ENCODE data around the gene OSCP1.

The OSCP1 gene

DNA sequence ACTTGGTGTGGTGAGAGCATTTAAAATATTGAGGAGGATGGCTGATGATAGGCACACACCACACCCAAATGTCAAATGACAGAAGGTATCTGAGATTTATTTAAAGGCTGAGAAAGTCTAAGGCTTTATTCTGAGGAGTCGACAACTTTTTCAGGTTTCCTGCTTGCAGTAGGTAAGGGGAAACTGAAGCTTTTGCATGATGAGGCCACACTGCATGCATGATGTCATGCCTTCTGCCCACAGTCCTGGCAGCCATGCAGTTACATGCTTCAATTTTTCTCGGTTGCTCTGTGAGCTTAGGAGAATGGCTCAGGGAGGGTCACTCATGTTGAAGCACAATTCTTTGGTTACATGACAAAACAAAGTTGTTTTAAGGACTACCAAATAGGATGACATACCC is 7.0 kb downstream of the OSCP1 start:
- no peak overlapping the region for H3K27ac ChIP-seq
- ChIA-PET POLR2A (ENCODE audit: low non-redundant PET) (no interaction called here), CTCF (no interaction called here)
- TF ChIP-seq, protein P1, sequence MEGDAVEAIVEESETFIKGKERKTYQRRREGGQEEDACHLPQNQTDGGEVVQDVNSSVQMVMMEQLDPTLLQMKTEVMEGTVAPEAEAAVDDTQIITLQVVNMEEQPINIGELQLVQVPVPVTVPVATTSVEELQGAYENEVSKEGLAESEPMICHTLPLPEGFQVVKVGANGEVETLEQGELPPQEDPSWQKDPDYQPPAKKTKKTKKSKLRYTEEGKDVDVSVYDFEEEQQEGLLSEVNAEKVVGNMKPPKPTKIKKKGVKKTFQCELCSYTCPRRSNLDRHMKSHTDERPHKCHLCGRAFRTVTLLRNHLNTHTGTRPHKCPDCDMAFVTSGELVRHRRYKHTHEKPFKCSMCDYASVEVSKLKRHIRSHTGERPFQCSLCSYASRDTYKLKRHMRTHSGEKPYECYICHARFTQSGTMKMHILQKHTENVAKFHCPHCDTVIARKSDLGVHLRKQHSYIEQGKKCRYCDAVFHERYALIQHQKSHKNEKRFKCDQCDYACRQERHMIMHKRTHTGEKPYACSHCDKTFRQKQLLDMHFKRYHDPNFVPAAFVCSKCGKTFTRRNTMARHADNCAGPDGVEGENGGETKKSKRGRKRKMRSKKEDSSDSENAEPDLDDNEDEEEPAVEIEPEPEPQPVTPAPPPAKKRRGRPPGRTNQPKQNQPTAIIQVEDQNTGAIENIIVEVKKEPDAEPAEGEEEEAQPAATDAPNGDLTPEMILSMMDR (conservative IDR thresholded peaks at IDR 0.05; ENCODE audit: low read depth) = no peak
- no peak for DNase-seq (ENCODE audit: low spot score)

DNA sequence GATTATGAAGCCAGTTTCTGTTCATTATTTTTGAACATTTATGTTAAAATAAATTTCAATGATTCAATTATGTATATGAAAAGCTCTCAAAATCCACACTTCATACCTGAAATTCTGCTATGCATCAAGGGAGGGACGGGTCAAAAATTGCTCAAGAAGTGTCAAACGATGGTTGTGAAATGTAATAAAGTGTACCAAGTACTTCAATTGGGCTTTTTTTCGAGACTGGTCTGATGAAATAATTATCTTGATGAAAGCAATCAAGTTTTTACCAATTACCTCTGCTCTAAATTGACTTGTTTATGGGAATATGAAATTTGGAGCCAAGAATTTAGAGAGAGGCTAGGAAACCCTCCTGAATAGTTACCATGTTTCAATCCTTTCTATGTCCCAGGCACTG is 7.9 kb downstream of the OSCP1 start:
- TF ChIP-seq, protein P1 (conservative IDR thresholded peaks at IDR 0.05; ENCODE audit: low read depth) = no peak
- CTCF ChIA-PET = interaction anchor here (0.7 kb wide), 1 partner anchor 100 kb away, joined by 3 read pairs; no protein-coding TSS in a partner anchor
- POLR2A ChIA-PET (ENCODE audit: low non-redundant PET) = no interaction called here

DNA sequence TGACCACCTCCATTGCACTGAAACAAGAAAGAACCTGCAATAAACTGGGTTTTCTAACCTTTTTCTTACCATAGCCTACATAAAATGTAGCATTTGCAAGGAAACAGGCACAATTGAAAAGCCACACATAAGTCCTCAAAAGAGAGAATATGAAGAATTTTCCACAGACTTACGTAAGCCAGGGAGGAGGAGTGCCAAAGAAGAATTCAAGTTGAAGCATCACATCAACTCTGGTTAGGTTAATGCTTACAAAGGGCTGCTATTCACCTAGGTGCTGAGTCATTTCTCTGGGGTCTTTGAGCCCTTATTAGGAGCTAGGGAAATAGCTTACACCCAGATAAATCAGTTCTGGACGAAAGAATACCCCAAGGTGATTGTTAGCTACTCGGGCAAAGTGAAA is 9.6 kb downstream of the OSCP1 start:
- POLR2A ChIA-PET (ENCODE audit: low non-redundant PET) = no interaction called here
- H3K27ac ChIP-seq = no peak overlapping the region

More for the DNA sequence above, 7.9 kb downstream of the OSCP1 start:
- no peak for DNase-seq (ENCODE audit: low spot score)
- H3K27ac ChIP-seq = no peak overlapping the region

DNA sequence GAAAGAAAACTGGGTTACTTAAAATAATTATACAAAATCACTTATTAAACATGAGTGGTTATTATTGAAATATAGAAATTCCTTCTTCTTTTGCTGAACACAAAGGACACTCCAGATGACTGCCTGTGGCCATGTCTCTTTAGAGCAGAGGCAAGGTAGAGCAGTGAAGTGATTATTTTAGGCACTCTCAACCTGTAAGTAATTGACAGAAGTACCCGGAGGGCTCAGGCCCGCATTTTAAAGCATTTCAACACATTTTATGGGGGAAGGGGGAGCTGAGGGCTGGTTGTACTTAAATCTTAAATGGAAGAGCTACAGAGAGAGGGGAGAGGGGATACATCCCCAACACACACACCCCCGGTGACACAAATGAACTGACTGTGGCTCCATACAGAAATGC is 10.2 kb downstream of the OSCP1 start:
- DNase-seq (ENCODE audit: low spot score) = no peak
- ChIA-PET CTCF (no interaction called here), POLR2A (ENCODE audit: low non-redundant PET) (no interaction called here)
- TF ChIP-seq, protein P1 (conservative IDR thresholded peaks at IDR 0.05; ENCODE audit: low read depth) = no peak
- H3K27ac ChIP-seq = no peak overlapping the region

More for the DNA sequence above, 9.6 kb downstream of the OSCP1 start:
- TF ChIP-seq, protein P1 (conservative IDR thresholded peaks at IDR 0.05; ENCODE audit: low read depth) = no peak
- CTCF ChIA-PET = no interaction called here
- no peak for DNase-seq (ENCODE audit: low spot score)

DNA sequence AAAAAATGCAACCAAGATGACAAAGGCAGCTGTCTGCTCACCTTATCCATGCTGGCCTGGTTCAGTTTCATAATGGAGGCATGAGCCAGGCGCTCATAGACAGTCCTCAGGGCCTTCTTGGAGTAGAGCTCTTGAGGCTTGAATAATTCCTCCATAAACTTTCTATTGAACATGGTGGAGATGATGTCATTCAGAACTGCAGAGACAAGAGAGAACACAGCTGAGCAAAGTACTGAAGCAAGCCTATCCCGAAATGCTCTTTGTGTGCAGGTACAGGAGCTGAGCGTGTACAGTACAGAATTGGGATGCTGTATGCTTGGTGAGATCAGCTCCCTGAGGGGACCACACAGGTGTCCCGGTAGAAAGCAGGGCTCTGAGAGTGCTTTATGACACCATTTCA is 11.5 kb downstream of the OSCP1 start:
- no peak for DNase-seq (ENCODE audit: low spot score)
- no peak overlapping the region for H3K27ac ChIP-seq
- POLR2A ChIA-PET (ENCODE audit: low non-redundant PET) = no interaction called here
- TF ChIP-seq, protein P1 (conservative IDR thresholded peaks at IDR 0.05; ENCODE audit: low read depth) = no peak
- CTCF ChIA-PET = interaction anchor here (0.7 kb wide), 1 partner anchor 14 kb away, joined by 3 read pairs; no protein-coding TSS in a partner anchor

DNA sequence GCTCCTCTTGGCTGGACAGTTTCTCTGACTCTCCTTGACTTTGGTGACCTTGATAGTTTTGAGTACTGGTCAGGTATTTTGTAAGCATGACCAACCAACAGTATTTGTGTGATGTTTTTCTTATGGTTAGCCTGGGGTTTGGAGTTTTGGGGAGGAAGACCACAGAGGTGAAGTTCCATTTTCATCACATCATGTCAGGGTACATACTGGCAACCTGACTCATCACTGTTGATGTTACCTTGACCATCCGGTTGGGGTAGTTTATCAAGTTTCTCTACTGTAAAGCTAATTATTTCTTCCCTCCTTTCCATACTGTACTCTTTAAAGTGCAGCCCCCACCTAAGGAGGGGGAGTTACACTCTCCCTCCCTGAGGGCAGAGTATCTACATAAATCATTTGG is 13.4 kb downstream of the OSCP1 start:
- CTCF ChIA-PET = interaction anchor here (1.0 kb wide), 1 partner anchor 13 kb away, joined by 3 read pairs; no protein-coding TSS in a partner anchor
- DNase-seq (ENCODE audit: low spot score) = peak; percentile 67
- POLR2A ChIA-PET (ENCODE audit: low non-redundant PET) = interaction anchor here (0.6 kb wide), 1 partner anchor 86 kb away, joined by 3 read pairs; no protein-coding TSS in a partner anchor
- no peak overlapping the region for H3K27ac ChIP-seq
- TF ChIP-seq, protein P1 (conservative IDR thresholded peaks at IDR 0.05; ENCODE audit: low read depth) = no peak

Data from RWPE1 (cell line).